Measurements from ENCODE around the gene WSCD2.

WSCD2 gene

DNA sequence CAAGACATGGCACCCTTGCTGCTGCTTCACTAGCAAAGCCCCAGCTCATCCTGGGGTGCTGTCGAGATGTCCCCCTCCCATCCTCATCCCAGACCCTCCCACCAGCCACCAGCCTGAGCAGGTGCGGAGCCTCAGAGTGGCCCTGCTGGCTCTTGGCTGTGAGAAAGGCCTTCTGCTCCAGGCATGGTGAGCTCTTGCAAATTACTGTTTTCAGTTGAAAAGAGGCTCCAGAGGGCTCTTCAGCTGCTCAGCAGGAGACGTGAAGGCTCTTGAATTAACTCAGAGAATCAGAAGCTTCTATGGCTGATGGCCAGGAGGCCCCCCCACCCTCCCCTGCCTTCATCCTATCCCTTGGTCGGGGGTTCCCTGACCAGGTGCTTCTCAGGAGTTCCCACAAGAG is 44.1 kb downstream of the WSCD2 start:
- Histone ChIP-seq H3K9ac (ENCODE audit: low read depth, low read length) (no peak overlapping the region), H3K4me1 (ENCODE audit: control insufficient read depth, insufficient read depth, low read length) (no peaks in the 10 kb centered on the region), H3K4me2 (ENCODE audit: low read length) (no peak overlapping the region), H3K36me3 (ENCODE audit: insufficient read depth, low read length) (no peaks in the 10 kb centered on the region), H3K27me3 (ENCODE audit: control insufficient read depth, insufficient read depth, low read length) (no peaks in the 10 kb centered on the region), H3K4me3 (ENCODE audit: low read length) (no peak overlapping the region), H3K9me3 (replicated peaks; ENCODE audit: low read length) (no peaks in the 10 kb centered on the region)

GRCh38 chr12:108173892-108174291 is 44.8 kb downstream of the WSCD2 start:
- Histone ChIP-seq H3K4me1 (ENCODE audit: control insufficient read depth, insufficient read depth, low read length) (no peaks in the 10 kb centered on the region), H3K9ac (ENCODE audit: low read depth, low read length) (no peak overlapping the region), H3K4me2 (ENCODE audit: low read length) (no peak overlapping the region), H3K9me3 (replicated peaks; ENCODE audit: low read length) (no peaks in the 10 kb centered on the region), H3K4me3 (ENCODE audit: low read length) (no peak overlapping the region), H3K27me3 (ENCODE audit: control insufficient read depth, insufficient read depth, low read length) (no peaks in the 10 kb centered on the region), H3K36me3 (ENCODE audit: insufficient read depth, low read length) (no peaks in the 10 kb centered on the region)

DNA sequence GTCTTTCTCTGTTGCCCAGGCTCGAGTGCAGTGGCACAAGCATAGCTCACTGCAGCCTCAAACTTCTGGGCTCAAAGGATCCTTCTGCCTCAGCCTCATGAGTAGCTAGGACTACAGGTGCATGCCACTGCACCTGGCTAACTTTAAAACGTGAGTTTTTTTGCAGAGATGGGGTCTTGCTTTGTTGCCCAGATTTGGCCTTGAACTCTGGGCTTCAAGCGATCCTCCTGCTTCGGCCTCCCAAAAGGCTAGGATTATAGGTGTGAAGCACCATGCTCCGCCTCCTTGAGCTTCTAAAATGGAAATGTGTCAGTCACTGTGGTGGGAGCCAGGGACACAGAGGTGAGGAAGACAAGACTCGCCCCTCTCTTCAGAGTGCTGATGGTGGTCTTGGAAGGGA is 45.6 kb downstream of the WSCD2 start:
- Histone ChIP-seq H3K9ac (ENCODE audit: low read depth, low read length) (no peak overlapping the region), H3K27me3 (ENCODE audit: control insufficient read depth, insufficient read depth, low read length) (no peaks in the 10 kb centered on the region), H3K36me3 (ENCODE audit: insufficient read depth, low read length) (no peaks in the 10 kb centered on the region), H3K4me2 (ENCODE audit: low read length) (no peak overlapping the region), H3K9me3 (replicated peaks; ENCODE audit: low read length) (no peaks in the 10 kb centered on the region), H3K4me1 (ENCODE audit: control insufficient read depth, insufficient read depth, low read length) (no peaks in the 10 kb centered on the region), H3K4me3 (ENCODE audit: low read length) (no peak overlapping the region)

GRCh38 chr12:108175310-108175709 is 46.2 kb downstream of the WSCD2 start:
- Histone ChIP-seq H3K4me2 (ENCODE audit: low read length) (no peak overlapping the region), H3K4me3 (ENCODE audit: low read length) (no peak overlapping the region), H3K9me3 (replicated peaks; ENCODE audit: low read length) (no peaks in the 10 kb centered on the region), H3K4me1 (ENCODE audit: control insufficient read depth, insufficient read depth, low read length) (no peaks in the 10 kb centered on the region), H3K27me3 (ENCODE audit: control insufficient read depth, insufficient read depth, low read length) (no peaks in the 10 kb centered on the region), H3K36me3 (ENCODE audit: insufficient read depth, low read length) (no peaks in the 10 kb centered on the region), H3K9ac (ENCODE audit: low read depth, low read length) (no peak overlapping the region)

GRCh38 chr12:108176292-108176691 is 47.2 kb downstream of the WSCD2 start:
- Histone ChIP-seq H3K36me3 (ENCODE audit: insufficient read depth, low read length) (no peaks in the 10 kb centered on the region), H3K27me3 (ENCODE audit: control insufficient read depth, insufficient read depth, low read length) (no peaks in the 10 kb centered on the region), H3K4me2 (ENCODE audit: low read length) (no peak overlapping the region), H3K9ac (ENCODE audit: low read depth, low read length) (no peak overlapping the region), H3K9me3 (replicated peaks; ENCODE audit: low read length) (no peaks in the 10 kb centered on the region), H3K4me3 (ENCODE audit: low read length) (no peak overlapping the region), H3K4me1 (ENCODE audit: control insufficient read depth, insufficient read depth, low read length) (no peaks in the 10 kb centered on the region)

DNA sequence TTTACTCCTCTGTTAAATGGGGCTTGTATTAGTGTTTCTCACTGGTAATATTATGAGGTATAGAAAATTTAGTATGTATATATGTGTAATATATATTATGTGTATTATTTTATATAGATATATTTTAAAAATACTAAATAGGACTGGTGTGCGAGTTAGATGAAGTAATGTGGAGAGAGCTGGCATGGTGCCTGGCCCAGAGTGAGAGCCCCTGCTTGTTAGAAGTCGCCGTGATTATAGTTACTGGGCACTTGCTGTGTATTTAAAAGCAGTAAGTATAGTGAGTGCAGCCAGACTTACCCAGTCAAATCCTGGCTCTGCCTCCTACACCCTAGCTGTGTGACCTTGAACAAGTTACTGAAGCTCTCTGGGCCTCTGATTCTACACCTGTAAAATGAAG is 48.0 kb downstream of the WSCD2 start:
- Histone ChIP-seq H3K4me2 (ENCODE audit: low read length) (no peak overlapping the region), H3K27me3 (ENCODE audit: control insufficient read depth, insufficient read depth, low read length) (no peaks in the 10 kb centered on the region), H3K9ac (ENCODE audit: low read depth, low read length) (no peak overlapping the region), H3K4me3 (ENCODE audit: low read length) (no peak overlapping the region), H3K9me3 (replicated peaks; ENCODE audit: low read length) (no peaks in the 10 kb centered on the region), H3K36me3 (ENCODE audit: insufficient read depth, low read length) (no peaks in the 10 kb centered on the region), H3K4me1 (ENCODE audit: control insufficient read depth, insufficient read depth, low read length) (no peaks in the 10 kb centered on the region)

- Histone ChIP-seq H3K27me3 (ENCODE audit: control insufficient read depth, insufficient read depth, low read length) (no peaks in the 10 kb centered on the region), H3K9me3 (replicated peaks; ENCODE audit: low read length) (no peaks in the 10 kb centered on the region), H3K4me1 (ENCODE audit: control insufficient read depth, insufficient read depth, low read length) (no peaks in the 10 kb centered on the region), H3K4me3 (ENCODE audit: low read length) (no peak overlapping the region), H3K36me3 (ENCODE audit: insufficient read depth, low read length) (no peaks in the 10 kb centered on the region), H3K4me2 (ENCODE audit: low read length) (no peak overlapping the region), H3K9ac (ENCODE audit: low read depth, low read length) (no peak overlapping the region)
These were observed 50.2 kb downstream of the WSCD2 start for GRCh38 chr12:108179305-108179704.

GRCh38 chr12:108180255-108181094 is 51.4 kb downstream of the WSCD2 start:
- no peaks in the 10 kb centered on the region for H3K27me3 ChIP-seq (ENCODE audit: control insufficient read depth, insufficient read depth, low read length)
- H3K9ac ChIP-seq (ENCODE audit: low read depth, low read length): no peak overlapping the region
- no peaks in the 10 kb centered on the region for H3K9me3 ChIP-seq (replicated peaks; ENCODE audit: low read length)
- no peak overlapping the region for H3K4me3 ChIP-seq (ENCODE audit: low read length)
- H3K4me2 ChIP-seq (ENCODE audit: low read length): no peak overlapping the region
- no peaks in the 10 kb centered on the region for H3K36me3 ChIP-seq (ENCODE audit: insufficient read depth, low read length)
- no peaks in the 10 kb centered on the region for H3K4me1 ChIP-seq (ENCODE audit: control insufficient read depth, insufficient read depth, low read length)

- H3K9ac ChIP-seq (ENCODE audit: low read depth, low read length): no peak overlapping the region
- H3K27me3 ChIP-seq (ENCODE audit: control insufficient read depth, insufficient read depth, low read length): no peaks in the 10 kb centered on the region
- H3K4me1 ChIP-seq (ENCODE audit: control insufficient read depth, insufficient read depth, low read length): no peaks in the 10 kb centered on the region
- no peak overlapping the region for H3K4me3 ChIP-seq (ENCODE audit: low read length)
- H3K9me3 ChIP-seq (replicated peaks; ENCODE audit: low read length): no peaks in the 10 kb centered on the region
- no peak overlapping the region for H3K4me2 ChIP-seq (ENCODE audit: low read length)
- H3K36me3 ChIP-seq (ENCODE audit: insufficient read depth, low read length): no peaks in the 10 kb centered on the region
These were observed 52.0 kb downstream of the WSCD2 start for GRCh38 chr12:108181095-108181454.

- no peaks in the 10 kb centered on the region for H3K9me3 ChIP-seq (replicated peaks; ENCODE audit: low read length)
- H3K4me3 ChIP-seq (ENCODE audit: low read length): no peak overlapping the region
- no peaks in the 10 kb centered on the region for H3K27me3 ChIP-seq (ENCODE audit: control insufficient read depth, insufficient read depth, low read length)
- no peak overlapping the region for H3K4me2 ChIP-seq (ENCODE audit: low read length)
- H3K9ac ChIP-seq (ENCODE audit: low read depth, low read length): no peak overlapping the region
- H3K4me1 ChIP-seq (ENCODE audit: control insufficient read depth, insufficient read depth, low read length): no peaks in the 10 kb centered on the region
- H3K36me3 ChIP-seq (ENCODE audit: insufficient read depth, low read length): no peaks in the 10 kb centered on the region
These were observed 53.0 kb downstream of the WSCD2 start for GRCh38 chr12:108182096-108182495.

- no peak overlapping the region for H3K4me3 ChIP-seq (ENCODE audit: low read length)
- H3K27me3 ChIP-seq (ENCODE audit: control insufficient read depth, insufficient read depth, low read length): no peaks in the 10 kb centered on the region
- H3K4me2 ChIP-seq (ENCODE audit: low read length): no peak overlapping the region
- H3K9ac ChIP-seq (ENCODE audit: low read depth, low read length): no peak overlapping the region
- no peaks in the 10 kb centered on the region for H3K36me3 ChIP-seq (ENCODE audit: insufficient read depth, low read length)
- no peaks in the 10 kb centered on the region for H3K4me1 ChIP-seq (ENCODE audit: control insufficient read depth, insufficient read depth, low read length)
- no peaks in the 10 kb centered on the region for H3K9me3 ChIP-seq (replicated peaks; ENCODE audit: low read length)
These were observed 55.9 kb downstream of the WSCD2 start for GRCh38 chr12:108185002-108185401.

- Histone ChIP-seq H3K9ac (ENCODE audit: low read depth, low read length) (no peak overlapping the region), H3K27me3 (ENCODE audit: control insufficient read depth, insufficient read depth, low read length) (no peaks in the 10 kb centered on the region), H3K9me3 (replicated peaks; ENCODE audit: low read length) (no peaks in the 10 kb centered on the region), H3K36me3 (ENCODE audit: insufficient read depth, low read length) (no peaks in the 10 kb centered on the region), H3K4me1 (ENCODE audit: control insufficient read depth, insufficient read depth, low read length) (no peaks in the 10 kb centered on the region), H3K4me3 (ENCODE audit: low read length) (no peak overlapping the region), H3K4me2 (ENCODE audit: low read length) (no peak overlapping the region)
These were observed 58.7 kb downstream of the WSCD2 start for GRCh38 chr12:108187831-108188230.

All from skeletal muscle satellite cell (primary cell).